T-helper 22 cell (primary cell): ENCODE data around the gene SPNS1.
"Not testable (repeated sequence)": the region's sequence is repeated elsewhere in the genome, so short reads cannot be mapped to it uniquely, and the experiment has no call there.

Experiments
- DNase-seq: peaks from one replicate; pipeline ENCODE4 v3.0.0-alpha.2; 2020; ENCODE audit warnings: low read depth

Gene SPNS1

GRCh38 chr16:28958216-28958615 lies 16.4 kb upstream of the SPNS1 start:
- DNase-seq = no peak

GRCh38 chr16:28958836-28959235 lies 15.7 kb upstream of the SPNS1 start:
- DNase-seq = no peak

- DNase-seq = no peak
These were observed 10.5 kb upstream of the SPNS1 start for GRCh38 chr16:28964072-28964471.

- DNase-seq = no peak
These were observed 10.1 kb upstream of the SPNS1 start for GRCh38 chr16:28964496-28964895.

- DNase-seq = no peak
These were observed 7.4 kb upstream of the SPNS1 start for GRCh38 chr16:28967156-28967555.

GRCh38 chr16:28969696-28970095 lies 4.9 kb upstream of the SPNS1 start:
- not testable (repeated sequence) for DNase-seq

- DNase-seq = no peak
These were observed 556 bp upstream of the SPNS1 start for GRCh38 chr16:28974007-28974436.

- DNase-seq = no peak
These were observed 601 bp downstream of the SPNS1 start for GRCh38 chr16:28975158-28975599.

- DNase-seq = no peak
These were observed 3.4 kb downstream of the SPNS1 start for GRCh38 chr16:28977703-28978662.

- not testable (repeated sequence) for DNase-seq
These were observed 5.8 kb downstream of the SPNS1 start for GRCh38 chr16:28980330-28980729.

- DNase-seq = no peak
These were observed 6.4 kb downstream of the SPNS1 start for GRCh38 chr16:28980929-28981328.

- no peak for DNase-seq
These were observed 6.9 kb downstream of the SPNS1 start for GRCh38 chr16:28981517-28981916.

GRCh38 chr16:28982418-28982817 lies 7.8 kb downstream of the SPNS1 start:
- no peak for DNase-seq

GRCh38 chr16:28982949-28983348 lies 8.4 kb downstream of the SPNS1 start:
- no peak for DNase-seq

- DNase-seq = no peak
These were observed 9.1 kb downstream of the SPNS1 start for GRCh38 chr16:28983644-28984043.

GRCh38 chr16:28984091-28984490 lies 9.5 kb downstream of the SPNS1 start:
- DNase-seq = no peak

- peak; percentile 74 for DNase-seq
These were observed 10.1 kb downstream of the SPNS1 start, which contains the start of gene LAT for GRCh38 chr16:28984619-28985135. Gene LAT (plus strand): TSS chr16:28985052. CDS start chr16:28985418, 366 bp downstream.

GRCh38 chr16:28985211-28986041 lies 10.8 kb downstream of the SPNS1 start:
- DNase-seq = no peak

GRCh38 chr16:28986046-28986445 lies 11.5 kb downstream of the SPNS1 start:
- no peak for DNase-seq

GRCh38 chr16:28986492-28986891 lies 11.9 kb downstream of the SPNS1 start:
- DNase-seq = no peak

GRCh38 chr16:28987170-28987853 lies 12.7 kb downstream of the SPNS1 start:
- no peak for DNase-seq

- DNase-seq = no peak
These were observed 14.8 kb downstream of the SPNS1 start for GRCh38 chr16:28989363-28989762.
